HL-60/S4 treated with phorbol 12-myristate 13-acetate at 8.2 ng/mL for 4 days and 3 days (cell line): Measurements from ENCODE around the gene DNAH7.
"Not testable (repeated sequence)": the region's sequence is repeated elsewhere in the genome, so short reads cannot be mapped to it uniquely, and the experiment has no call there.

ENCODE experiments used
- in situ Hi-C: fragments of 300-500 bp; cut with MboI; formaldehyde crosslinking; loops from 2 replicates; pipeline ENCODE4 v1.15.0; 2022; ENCODE audit warnings: low sequenced_read_pairs

DNAH7 gene

GRCh38 chr2:195985741-195986140 lies 82.9 kb downstream of the DNAH7 start:
- in situ Hi-C loops: no loop called here

- in situ Hi-C loops: no loop called here
These were observed 83.5 kb downstream of the DNAH7 start for GRCh38 chr2:195984923-195985726.

- in situ Hi-C loops: no loop called here
These were observed 101.3 kb downstream of the DNAH7 start for GRCh38 chr2:195967336-195967735.

- in situ Hi-C loops: no loop called here
These were observed 106.8 kb downstream of the DNAH7 start for GRCh38 chr2:195961873-195962272.

- in situ Hi-C loops: no loop called here
These were observed 109.3 kb downstream of the DNAH7 start for GRCh38 chr2:195959341-195959740.

DNA sequence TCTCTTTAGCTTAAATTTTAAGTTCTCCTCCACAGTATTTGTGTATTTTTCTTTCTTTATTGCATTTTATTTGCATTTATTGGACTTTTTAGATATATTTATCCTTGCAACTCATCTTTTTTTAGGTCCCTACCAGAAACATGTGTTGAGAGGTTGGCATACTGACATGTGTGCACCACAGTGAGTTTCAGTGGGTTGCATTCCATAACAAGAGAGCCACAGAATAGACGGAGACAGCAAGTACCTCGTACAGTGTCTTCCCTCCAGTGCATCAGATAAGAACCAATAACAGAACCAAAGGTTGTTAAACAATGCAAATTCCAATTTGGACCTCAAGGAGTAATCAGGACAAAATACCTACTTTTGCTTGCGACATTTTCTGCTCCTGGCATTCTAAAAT lies 111.9 kb downstream of the DNAH7 start:
- in situ Hi-C loops: no loop called here

- in situ Hi-C loops: no loop called here
These were observed 123.6 kb downstream of the DNAH7 start for GRCh38 chr2:195945056-195945455.

DNA sequence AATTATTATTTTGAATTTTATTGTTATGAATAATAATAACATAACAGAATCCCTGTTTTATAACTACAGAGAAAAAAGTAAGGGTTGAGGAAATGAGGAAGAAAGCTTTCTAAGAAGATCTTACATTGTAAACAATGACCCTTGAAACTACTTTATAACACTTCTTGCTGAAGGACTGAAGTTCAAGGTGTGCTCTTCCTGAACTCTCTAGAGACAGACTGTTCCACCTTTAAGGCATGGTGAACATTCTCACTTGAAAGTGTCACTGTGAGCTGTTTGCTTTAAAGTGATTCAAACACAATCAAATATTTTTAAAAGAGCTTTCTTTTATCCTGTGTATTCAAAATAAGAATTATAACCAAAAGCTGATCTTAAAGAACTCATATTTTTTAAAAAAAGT lies 131.5 kb downstream of the DNAH7 start:
- in situ Hi-C loops: no loop called here

DNA sequence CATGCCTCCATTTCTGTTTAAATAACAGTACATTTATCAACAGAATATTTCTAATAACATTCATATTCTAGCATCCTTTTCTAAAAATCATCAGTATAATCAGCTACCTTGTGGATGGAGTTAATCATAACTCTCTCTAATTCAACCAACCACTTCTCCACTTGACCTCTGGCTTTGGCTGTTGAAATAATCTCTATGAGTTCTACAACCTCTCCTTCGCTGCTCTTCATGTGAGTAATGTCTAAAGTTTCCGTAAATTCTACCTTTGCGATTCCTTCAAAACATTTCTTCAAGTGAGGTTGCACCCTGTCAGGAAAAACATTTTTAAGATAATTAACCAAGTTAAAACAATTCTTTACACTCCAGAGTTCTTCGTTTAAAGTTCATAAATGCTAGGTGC lies 134.2 kb downstream of the DNAH7 start:
- in situ Hi-C loops: no loop called here

DNA sequence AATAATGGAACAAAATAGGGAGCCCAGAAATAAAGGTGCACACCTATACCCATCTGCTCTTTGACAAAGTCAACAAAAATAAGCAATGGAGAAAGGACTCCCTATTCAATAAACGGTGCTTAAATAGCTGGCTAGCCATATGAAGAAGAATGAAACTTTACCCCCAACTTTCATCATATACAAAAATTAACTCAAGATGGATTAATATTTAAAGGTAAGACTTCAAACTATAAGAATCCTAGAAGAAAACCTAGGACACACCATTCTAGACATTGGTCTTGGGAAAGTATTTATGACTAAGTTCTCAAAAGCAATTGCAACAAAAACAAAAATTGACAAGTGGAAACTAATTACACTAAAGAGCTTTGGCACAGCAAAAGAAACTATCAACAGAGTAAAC lies 139.1 kb downstream of the DNAH7 start:
- in situ Hi-C loops: no loop called here

DNA sequence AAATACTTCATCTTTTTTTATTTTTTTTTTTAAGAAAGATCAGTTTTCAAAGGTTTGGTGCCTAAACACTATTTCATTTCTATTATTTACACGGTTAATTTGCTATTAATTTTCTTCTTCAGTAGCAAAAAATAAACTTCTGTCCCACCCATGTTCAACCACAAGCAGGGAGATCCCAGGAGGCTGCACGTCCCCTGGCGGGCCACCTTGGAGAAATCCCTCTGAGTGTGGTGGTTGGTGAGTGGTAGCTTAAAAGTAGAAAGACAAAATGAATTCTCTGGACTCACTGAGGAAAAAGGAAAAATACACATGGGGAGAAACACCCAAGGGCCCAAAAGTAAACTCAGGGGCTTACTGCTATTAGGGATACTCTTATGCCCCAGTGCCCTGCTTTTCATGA lies 143.5 kb downstream of the DNAH7 start:
- in situ Hi-C loops: no loop called here

GRCh38 chr2:195923889-195924288 lies 144.7 kb downstream of the DNAH7 start:
- in situ Hi-C loops: no loop called here

- in situ Hi-C loops: not testable (repeated sequence)
These were observed 151.5 kb downstream of the DNAH7 start for GRCh38 chr2:195917021-195917600.

DNA sequence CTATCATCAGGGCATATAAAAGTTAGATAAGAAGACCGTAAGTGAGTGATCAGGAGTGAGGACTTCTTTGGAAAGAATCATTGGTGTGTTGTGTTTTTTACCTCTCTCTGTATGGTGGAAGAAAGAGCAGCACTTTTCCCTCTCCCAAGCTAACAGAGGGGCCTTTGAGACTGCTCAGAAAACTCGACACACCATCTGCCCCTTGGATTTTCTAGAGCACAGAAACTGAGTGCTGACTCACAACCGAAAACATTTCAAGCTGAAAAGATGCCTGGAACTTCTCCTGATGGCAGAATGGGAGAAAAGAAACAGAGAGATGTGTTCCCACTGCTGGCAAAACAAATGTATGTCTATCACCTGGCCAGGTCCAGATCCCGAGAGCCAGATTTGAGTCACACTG lies 156.6 kb downstream of the DNAH7 start:
- in situ Hi-C loops: no loop called here

DNA sequence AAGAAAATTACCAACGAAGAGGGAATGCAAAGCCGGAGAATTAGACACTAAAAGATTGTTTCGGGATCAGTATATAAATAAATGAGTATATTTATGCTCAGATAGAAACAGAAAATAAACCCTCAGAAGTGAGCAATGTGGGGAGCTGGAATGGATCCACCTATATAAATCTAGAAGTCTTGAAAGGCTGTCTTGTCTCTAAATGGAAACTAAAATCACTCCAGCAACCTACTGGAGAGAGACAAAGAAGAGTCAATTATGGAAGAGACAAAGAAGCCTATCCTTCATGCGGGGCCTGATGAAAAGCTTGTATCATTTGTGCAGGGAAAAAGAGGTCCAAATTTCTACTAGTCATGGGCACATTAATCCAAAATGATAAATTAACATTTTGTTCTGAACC lies 158.1 kb downstream of the DNAH7 start:
- in situ Hi-C loops: no loop called here

GRCh38 chr2:195909926-195910325 lies 158.7 kb downstream of the DNAH7 start:
- in situ Hi-C loops: no loop called here

DNA sequence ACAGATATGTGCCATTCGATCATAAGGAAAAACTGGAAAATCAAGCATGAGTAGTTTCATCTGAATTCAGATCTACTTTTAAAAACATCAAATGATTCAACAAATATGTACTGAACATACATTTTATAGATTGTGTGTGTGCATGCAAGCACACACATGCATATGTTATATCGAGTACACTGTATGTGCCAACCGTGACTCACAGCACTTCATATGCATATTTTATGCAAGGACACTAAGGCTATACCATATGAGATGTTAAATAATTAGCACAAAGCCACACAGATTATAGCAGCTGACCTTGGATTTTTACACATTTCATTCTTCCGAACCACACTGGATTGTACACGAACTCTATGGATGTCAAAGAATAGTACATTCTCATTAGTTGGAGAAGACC lies 161.2 kb downstream of the DNAH7 start:
- in situ Hi-C loops: no loop called here

GRCh38 chr2:195903956-195904355 lies 164.7 kb downstream of the DNAH7 start:
- in situ Hi-C loops: no loop called here

DNA sequence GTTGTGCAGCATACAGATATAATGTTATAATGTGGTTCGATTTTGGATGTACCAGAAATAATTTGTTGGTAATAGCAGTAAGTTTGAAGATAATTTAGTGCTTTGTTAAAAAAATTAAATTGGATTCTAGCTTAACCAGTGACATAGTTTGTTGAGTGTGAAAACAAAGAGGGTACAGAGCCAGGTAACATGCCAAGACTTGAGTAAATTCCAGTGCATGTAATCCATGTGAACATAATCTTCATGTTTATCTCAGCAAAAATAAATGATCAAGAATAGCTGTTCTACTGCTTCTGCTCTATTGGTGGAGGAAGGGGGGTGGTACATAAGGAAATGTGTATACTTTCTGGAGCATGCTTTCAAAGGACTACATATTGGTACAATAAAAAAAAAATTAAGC lies 165.8 kb downstream of the DNAH7 start:
- in situ Hi-C loops: no loop called here

DNA sequence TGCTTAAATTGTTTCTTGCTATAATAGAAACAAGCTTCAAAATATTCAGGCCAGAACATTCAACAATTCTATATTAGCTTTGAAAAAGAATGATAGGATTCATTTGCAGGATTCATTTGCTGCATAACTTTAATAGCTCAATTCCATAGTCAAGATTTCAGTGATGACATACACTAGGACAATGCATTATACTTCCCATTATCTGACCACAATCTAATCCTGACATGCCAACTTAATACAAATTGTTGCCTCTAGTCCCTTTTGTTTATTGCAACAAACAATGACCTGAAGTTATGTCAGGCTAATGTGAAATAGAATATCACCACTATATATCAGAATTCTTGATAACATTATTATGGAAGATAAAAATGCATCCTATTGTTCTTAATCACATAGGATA lies 169.4 kb downstream of the DNAH7 start:
- in situ Hi-C loops: no loop called here

GRCh38 chr2:195898505-195899191 lies 170.0 kb downstream of the DNAH7 start:
- in situ Hi-C loops: no loop called here

DNA sequence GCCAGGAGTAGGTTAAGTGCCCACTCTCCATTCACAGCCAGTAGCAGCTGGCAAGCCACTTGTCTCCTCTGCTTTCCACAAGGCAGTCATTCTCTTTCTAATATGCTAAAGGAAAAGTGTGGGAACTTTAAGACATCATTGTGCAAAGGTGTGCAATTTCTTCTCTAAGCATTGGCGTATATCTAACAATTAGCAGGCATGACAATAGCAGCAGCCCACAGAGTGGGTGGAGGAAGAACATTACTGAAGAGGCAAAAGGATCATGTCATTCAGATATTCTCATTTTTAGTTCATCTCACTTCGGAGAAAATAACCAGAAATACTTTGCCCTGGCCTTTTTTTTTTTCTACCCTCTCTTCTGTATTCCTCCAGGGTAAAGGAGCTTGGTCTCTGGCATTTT lies 177.6 kb downstream of the DNAH7 start:
- in situ Hi-C loops: no loop called here
